ENCODE measurements around the gene RNF180.
"Not testable (repeated sequence)": the region's sequence is repeated elsewhere in the genome, so short reads cannot be mapped to it uniquely, and the experiment has no call there.

Gene RNF180

GRCh38 chr5:64209353-64209752, 43.7 kb downstream of the RNF180 start:
- H3K27me3 ChIP-seq (ENCODE audit: control insufficient read depth in 1 of 2, insufficient read depth in 2 of 2, low read length in 2 of 2) = no peaks in the 10 kb centered on the region

GRCh38 chr5:64210866-64211265, 45.2 kb downstream of the RNF180 start:
- Histone ChIP-seq H3K9me3 (ENCODE audit: control insufficient read depth in 2 of 2, low read length in 2 of 2) (no peaks in the 10 kb centered on the region), H3K27me3 (ENCODE audit: control insufficient read depth in 1 of 2, insufficient read depth in 2 of 2, low read length in 2 of 2) (no peaks in the 10 kb centered on the region), H3K9ac (ENCODE audit: low read length in 2 of 2) (no peak overlapping the region), H3K36me3 (ENCODE audit: control insufficient read depth in 2 of 2, insufficient read depth in 2 of 2, low read length in 2 of 2) (no peaks in the 10 kb centered on the region), H3K4me3 (ENCODE audit: low read length in 2 of 2) (no peak overlapping the region), H3K27ac (ENCODE audit: low read length) (no peak overlapping the region), H3K4me1 (ENCODE audit: control insufficient read depth, insufficient read depth, low read length) (no peaks in the 10 kb centered on the region)

More at GRCh38 chr5:64209353-64209752, 43.7 kb downstream of the RNF180 start:
- H3K4me3 ChIP-seq (ENCODE audit: low read length in 2 of 2) = no peak overlapping the region
- H3K36me3 ChIP-seq (ENCODE audit: control insufficient read depth in 2 of 2, insufficient read depth in 2 of 2, low read length in 2 of 2) = no peaks in the 10 kb centered on the region
- H3K9me3 ChIP-seq (ENCODE audit: control insufficient read depth in 2 of 2, low read length in 2 of 2) = no peaks in the 10 kb centered on the region
- no peak overlapping the region for H3K9ac ChIP-seq (ENCODE audit: low read length in 2 of 2)
- H3K27ac ChIP-seq (ENCODE audit: low read length) = no peak overlapping the region
- no peaks in the 10 kb centered on the region for H3K4me1 ChIP-seq (ENCODE audit: control insufficient read depth, insufficient read depth, low read length)

GRCh38 chr5:64213011-64213410, 47.4 kb downstream of the RNF180 start:
- H3K27me3 ChIP-seq (ENCODE audit: control insufficient read depth in 1 of 2, insufficient read depth in 2 of 2, low read length in 2 of 2) = no peaks in the 10 kb centered on the region
- no peak overlapping the region for H3K27ac ChIP-seq (ENCODE audit: low read length)
- no peaks in the 10 kb centered on the region for H3K4me1 ChIP-seq (ENCODE audit: control insufficient read depth, insufficient read depth, low read length)
- H3K4me3 ChIP-seq (ENCODE audit: low read length in 2 of 2) = no peak overlapping the region
- H3K36me3 ChIP-seq (ENCODE audit: control insufficient read depth in 2 of 2, insufficient read depth in 2 of 2, low read length in 2 of 2) = no peaks in the 10 kb centered on the region
- no peak overlapping the region for H3K9ac ChIP-seq (ENCODE audit: low read length in 2 of 2)
- H3K9me3 ChIP-seq (ENCODE audit: control insufficient read depth in 2 of 2, low read length in 2 of 2) = no peaks in the 10 kb centered on the region

DNA sequence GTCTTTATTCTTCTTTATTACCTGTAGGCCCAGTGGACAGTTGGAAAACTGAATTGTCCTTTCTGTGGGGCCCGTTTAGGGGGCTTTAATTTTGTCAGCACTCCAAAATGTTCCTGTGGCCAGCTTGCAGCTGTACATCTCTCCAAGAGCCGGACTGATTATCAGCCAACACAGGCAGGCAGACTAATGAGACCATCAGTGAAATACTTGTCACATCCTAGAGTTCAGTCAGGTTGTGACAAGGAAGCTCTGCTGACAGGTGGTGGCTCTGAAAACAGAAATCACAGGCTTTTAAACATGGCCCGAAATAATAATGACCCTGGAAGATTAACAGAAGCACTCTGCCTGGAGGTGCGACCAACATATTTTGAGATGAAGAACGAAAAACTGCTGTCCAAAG, 47.9 kb downstream of the RNF180 start:
- Histone ChIP-seq H3K9ac (ENCODE audit: low read length in 2 of 2) (no peak overlapping the region), H3K27ac (ENCODE audit: low read length) (no peak overlapping the region), H3K36me3 (ENCODE audit: control insufficient read depth in 2 of 2, insufficient read depth in 2 of 2, low read length in 2 of 2) (no peaks in the 10 kb centered on the region), H3K27me3 (ENCODE audit: control insufficient read depth in 1 of 2, insufficient read depth in 2 of 2, low read length in 2 of 2) (no peaks in the 10 kb centered on the region), H3K4me3 (ENCODE audit: low read length in 2 of 2) (no peak overlapping the region), H3K4me1 (ENCODE audit: control insufficient read depth, insufficient read depth, low read length) (no peaks in the 10 kb centered on the region), H3K9me3 (ENCODE audit: control insufficient read depth in 2 of 2, low read length in 2 of 2) (no peaks in the 10 kb centered on the region)

DNA sequence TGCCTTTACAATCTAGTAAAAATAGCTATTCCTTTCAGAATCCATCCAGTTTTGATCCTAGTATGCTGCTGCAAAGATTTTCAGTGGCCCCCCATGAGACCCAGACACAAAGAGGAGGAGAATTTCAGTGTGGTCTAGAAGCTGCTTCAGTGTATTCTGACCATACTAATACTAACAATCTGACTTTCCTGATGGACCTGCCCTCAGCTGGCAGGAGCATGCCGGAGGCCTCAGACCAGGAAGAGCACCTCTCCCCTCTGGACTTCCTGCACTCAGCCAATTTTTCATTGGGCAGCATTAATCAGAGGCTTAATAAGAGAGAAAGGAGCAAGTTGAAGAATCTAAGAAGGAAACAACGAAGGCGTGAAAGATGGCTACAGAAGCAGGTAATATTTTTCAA, 48.5 kb downstream of the RNF180 start:
- Histone ChIP-seq H3K9me3 (ENCODE audit: control insufficient read depth in 2 of 2, low read length in 2 of 2) (no peaks in the 10 kb centered on the region), H3K4me3 (ENCODE audit: low read length in 2 of 2) (no peak overlapping the region), H3K4me1 (ENCODE audit: control insufficient read depth, insufficient read depth, low read length) (no peaks in the 10 kb centered on the region), H3K9ac (ENCODE audit: low read length in 2 of 2) (no peak overlapping the region), H3K27me3 (ENCODE audit: control insufficient read depth in 1 of 2, insufficient read depth in 2 of 2, low read length in 2 of 2) (no peaks in the 10 kb centered on the region), H3K36me3 (ENCODE audit: control insufficient read depth in 2 of 2, insufficient read depth in 2 of 2, low read length in 2 of 2) (no peaks in the 10 kb centered on the region), H3K27ac (ENCODE audit: low read length) (no peak overlapping the region)

DNA sequence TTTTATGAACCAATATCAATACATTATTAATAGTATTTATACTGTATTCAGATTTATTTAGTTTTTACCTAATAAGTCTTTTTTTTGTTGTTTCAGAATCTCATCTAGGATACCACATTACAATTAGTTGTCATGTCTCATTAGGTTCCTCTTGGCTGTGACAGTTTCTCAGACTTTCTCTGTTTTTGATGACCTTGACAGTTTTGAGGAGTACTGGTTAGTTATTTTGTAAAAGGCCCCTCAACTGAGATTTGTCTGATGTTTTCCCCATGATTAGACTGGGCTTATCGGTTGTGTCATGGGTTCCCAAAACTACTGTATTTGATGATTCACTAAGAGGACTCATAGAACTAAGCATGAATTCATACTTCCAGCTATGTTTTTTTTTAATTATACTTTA, 56.3 kb downstream of the RNF180 start:
- Histone ChIP-seq H3K9ac (ENCODE audit: low read length in 2 of 2) (no peak overlapping the region), H3K36me3 (ENCODE audit: control insufficient read depth in 2 of 2, insufficient read depth in 2 of 2, low read length in 2 of 2) (no peaks in the 10 kb centered on the region), H3K4me1 (ENCODE audit: control insufficient read depth, insufficient read depth, low read length) (no peaks in the 10 kb centered on the region), H3K27me3 (ENCODE audit: control insufficient read depth in 1 of 2, insufficient read depth in 2 of 2, low read length in 2 of 2) (no peaks in the 10 kb centered on the region), H3K27ac (ENCODE audit: low read length) (no peak overlapping the region), H3K9me3 (ENCODE audit: control insufficient read depth in 2 of 2, low read length in 2 of 2) (no peaks in the 10 kb centered on the region), H3K4me3 (ENCODE audit: low read length in 2 of 2) (no peak overlapping the region)

DNA sequence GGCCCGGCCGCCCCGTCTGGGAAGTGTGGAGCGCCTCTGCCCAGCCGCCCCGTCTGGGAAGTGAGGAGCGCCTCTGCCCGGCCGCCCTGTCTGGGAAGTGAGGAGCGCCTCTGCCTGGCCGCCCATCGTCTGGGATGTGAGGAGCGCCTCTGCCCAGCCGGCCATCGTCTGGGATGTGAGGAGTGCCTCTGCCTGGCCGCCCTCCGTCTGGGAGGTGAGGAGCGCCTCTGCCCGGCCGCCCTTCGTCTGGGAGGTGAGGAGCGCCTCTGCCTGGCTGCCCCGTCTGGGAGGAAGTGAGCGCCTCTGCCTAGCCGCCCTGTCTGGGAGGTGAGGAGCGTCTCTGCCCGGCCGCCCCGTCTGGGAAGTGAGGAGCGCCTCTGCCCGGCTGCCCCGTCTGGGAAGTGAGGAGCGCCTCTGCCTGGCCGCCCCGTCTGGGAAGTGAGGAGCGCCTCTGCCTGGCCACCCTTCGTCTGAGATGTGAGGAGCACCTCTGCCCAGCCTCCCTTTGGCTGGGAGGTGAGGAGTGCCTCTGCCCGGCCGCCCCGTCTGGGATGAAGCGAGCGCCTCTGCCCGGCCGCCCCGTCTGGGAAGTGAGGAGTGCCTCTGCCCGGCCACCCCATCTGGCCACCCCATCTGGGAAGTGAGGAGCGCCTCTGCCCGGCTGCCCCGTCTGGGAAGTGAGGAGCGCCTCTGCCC, 59.8 kb downstream of the RNF180 start:
- not testable (repeated sequence) for H3K36me3 ChIP-seq (ENCODE audit: control insufficient read depth in 2 of 2, insufficient read depth in 2 of 2, low read length in 2 of 2); H3K9me3 ChIP-seq (ENCODE audit: control insufficient read depth in 2 of 2, low read length in 2 of 2); H3K4me3 ChIP-seq (ENCODE audit: low read length in 2 of 2); H3K27me3 ChIP-seq (ENCODE audit: control insufficient read depth in 1 of 2, insufficient read depth in 2 of 2, low read length in 2 of 2); H3K27ac ChIP-seq (ENCODE audit: low read length); H3K9ac ChIP-seq (ENCODE audit: low read length in 2 of 2); H3K4me1 ChIP-seq (ENCODE audit: control insufficient read depth, insufficient read depth, low read length)

DNA sequence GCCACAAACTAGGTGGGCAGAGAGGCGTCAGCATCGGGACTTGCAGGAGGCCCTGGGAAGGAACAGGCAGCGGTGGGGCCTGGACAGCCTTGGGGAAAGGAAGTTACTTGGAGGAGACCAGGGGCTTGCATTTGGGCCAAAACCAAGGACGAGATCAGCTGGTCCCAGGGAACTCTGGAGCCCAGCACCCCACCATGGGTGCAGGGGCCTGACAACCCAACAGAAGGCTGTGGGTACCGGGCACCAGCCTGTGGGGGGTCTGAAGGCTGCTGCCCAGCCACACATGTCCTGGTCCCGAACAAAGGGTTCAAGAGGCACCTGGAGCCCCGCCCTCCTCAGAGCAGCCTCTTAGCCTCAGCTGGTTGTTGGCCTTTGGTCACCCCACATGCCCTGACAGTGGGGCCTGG, 61.5 kb downstream of the RNF180 start:
- not testable (repeated sequence) for H3K9me3 ChIP-seq (ENCODE audit: control insufficient read depth in 2 of 2, low read length in 2 of 2); H3K27me3 ChIP-seq (ENCODE audit: control insufficient read depth in 1 of 2, insufficient read depth in 2 of 2, low read length in 2 of 2); H3K9ac ChIP-seq (ENCODE audit: low read length in 2 of 2); H3K4me3 ChIP-seq (ENCODE audit: low read length in 2 of 2); H3K4me1 ChIP-seq (ENCODE audit: control insufficient read depth, insufficient read depth, low read length); H3K36me3 ChIP-seq (ENCODE audit: control insufficient read depth in 2 of 2, insufficient read depth in 2 of 2, low read length in 2 of 2); H3K27ac ChIP-seq (ENCODE audit: low read length)

DNA sequence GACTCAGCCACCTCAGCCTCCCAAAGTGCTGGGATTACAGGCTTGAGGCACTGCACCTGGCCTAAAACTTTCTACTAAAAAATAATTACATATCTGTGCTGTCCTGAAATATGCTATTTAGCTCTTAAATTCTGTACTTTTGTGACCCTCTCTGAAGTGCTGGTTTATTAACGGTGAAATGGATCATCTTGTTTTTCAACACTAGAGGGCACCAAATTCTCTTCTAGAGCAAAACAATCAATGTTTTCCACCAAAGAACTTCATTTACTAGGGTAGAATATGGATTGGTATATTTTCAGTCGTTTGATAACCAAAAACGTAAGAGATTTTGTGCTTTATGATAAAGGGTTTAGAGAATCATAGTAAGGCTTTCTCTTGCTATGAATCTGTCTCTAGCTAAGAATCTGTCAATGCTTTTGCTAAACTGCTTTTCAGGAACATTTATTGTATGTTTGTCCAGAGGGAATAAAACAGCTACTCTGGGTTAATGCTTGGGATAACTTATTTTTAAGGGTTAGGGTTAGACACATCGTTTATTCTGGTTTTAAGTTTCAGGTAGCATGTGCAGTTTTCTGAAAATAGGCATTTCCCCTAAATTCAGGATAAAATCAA, 63.6 kb downstream of the RNF180 start:
- H3K27me3 ChIP-seq (ENCODE audit: control insufficient read depth in 1 of 2, insufficient read depth in 2 of 2, low read length in 2 of 2) = no peaks in the 10 kb centered on the region
- H3K4me3 ChIP-seq (ENCODE audit: low read length in 2 of 2) = no peak overlapping the region
- H3K36me3 ChIP-seq (ENCODE audit: control insufficient read depth in 2 of 2, insufficient read depth in 2 of 2, low read length in 2 of 2) = no peaks in the 10 kb centered on the region
- no peak overlapping the region for H3K9ac ChIP-seq (ENCODE audit: low read length in 2 of 2)
- no peaks in the 10 kb centered on the region for H3K9me3 ChIP-seq (ENCODE audit: control insufficient read depth in 2 of 2, low read length in 2 of 2)
- H3K4me1 ChIP-seq (ENCODE audit: control insufficient read depth, insufficient read depth, low read length) = no peaks in the 10 kb centered on the region
- H3K27ac ChIP-seq (ENCODE audit: low read length) = no peak overlapping the region

- Histone ChIP-seq H3K9ac (ENCODE audit: low read length in 2 of 2) (no peak overlapping the region), H3K4me1 (ENCODE audit: control insufficient read depth, insufficient read depth, low read length) (no peaks in the 10 kb centered on the region), H3K9me3 (ENCODE audit: control insufficient read depth in 2 of 2, low read length in 2 of 2) (peaks cover 0 to 2% of the 10 kb centered on the region in 2 donors), H3K36me3 (ENCODE audit: control insufficient read depth in 2 of 2, insufficient read depth in 2 of 2, low read length in 2 of 2) (no peaks in the 10 kb centered on the region), H3K27me3 (ENCODE audit: control insufficient read depth in 1 of 2, insufficient read depth in 2 of 2, low read length in 2 of 2) (no peaks in the 10 kb centered on the region), H3K27ac (ENCODE audit: low read length) (no peak overlapping the region), H3K4me3 (ENCODE audit: low read length in 2 of 2) (no peak overlapping the region)
Measured at GRCh38 chr5:64260756-64261155, 95.1 kb downstream of the RNF180 start.

DNA sequence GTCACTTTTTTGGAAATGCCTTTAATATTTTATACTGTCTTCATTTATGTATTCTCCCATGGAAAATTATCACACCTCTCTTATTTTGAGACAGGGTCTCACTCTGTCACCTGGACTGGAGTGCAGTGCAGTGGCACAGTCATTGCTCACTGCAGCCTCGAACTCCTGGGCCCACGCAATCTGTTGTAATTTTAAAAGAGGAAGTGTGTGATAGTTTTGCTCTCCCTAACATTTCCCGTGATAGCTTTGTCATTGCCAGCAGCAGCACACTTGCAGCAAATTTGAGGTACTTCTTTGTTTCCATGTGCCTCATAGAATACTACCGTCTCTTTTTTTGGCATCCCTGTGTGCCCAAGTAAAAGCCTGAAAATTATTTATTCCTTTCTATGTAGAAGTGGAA, 103.5 kb downstream of the RNF180 start:
- H3K9ac ChIP-seq (ENCODE audit: low read length in 2 of 2) = no peak overlapping the region
- H3K9me3 ChIP-seq (ENCODE audit: control insufficient read depth in 2 of 2, low read length in 2 of 2) = peaks cover 0 to 2% of the 10 kb centered on the region in 2 donors
- H3K27ac ChIP-seq (ENCODE audit: low read length) = no peak overlapping the region
- no peak overlapping the region for H3K4me3 ChIP-seq (ENCODE audit: low read length in 2 of 2)
- H3K27me3 ChIP-seq (ENCODE audit: control insufficient read depth in 1 of 2, insufficient read depth in 2 of 2, low read length in 2 of 2) = no peaks in the 10 kb centered on the region
- H3K4me1 ChIP-seq (ENCODE audit: control insufficient read depth, insufficient read depth, low read length) = no peaks in the 10 kb centered on the region
- no peaks in the 10 kb centered on the region for H3K36me3 ChIP-seq (ENCODE audit: control insufficient read depth in 2 of 2, insufficient read depth in 2 of 2, low read length in 2 of 2)
